ENCODE measurements around the gene ATP8B3.

The ATP8B3 gene

GRCh38 chr19:1832046-1832663 lies 20.1 kb upstream of the ATP8B3 start:
- no peak for TF ChIP-seq CTCF (IDR thresholded peaks at IDR 0.05; ENCODE audit: control insufficient read depth, extremely low read depth, insufficient read depth)

GRCh38 chr19:1830978-1831377 lies 18.9 kb upstream of the ATP8B3 start:
- H3K4me3 ChIP-seq (ENCODE audit: low read depth, low read length): no peak overlapping the region
- TF ChIP-seq CTCF (IDR thresholded peaks at IDR 0.05; ENCODE audit: control insufficient read depth, extremely low read depth, insufficient read depth): no peak
- no peak for DNase-seq (ENCODE audit: low read depth)

More at GRCh38 chr19:1832046-1832663, 20.1 kb upstream of the ATP8B3 start:
- no peak for DNase-seq (ENCODE audit: low read depth)
- no peak overlapping the region for H3K4me3 ChIP-seq (ENCODE audit: low read depth, low read length)

GRCh38 chr19:1830568-1830967 lies 18.5 kb upstream of the ATP8B3 start:
- DNase-seq (ENCODE audit: low read depth): no peak
- no peak for TF ChIP-seq CTCF (IDR thresholded peaks at IDR 0.05; ENCODE audit: control insufficient read depth, extremely low read depth, insufficient read depth)
- H3K4me3 ChIP-seq (ENCODE audit: low read depth, low read length): no peak overlapping the region

GRCh38 chr19:1829958-1830357 lies 17.9 kb upstream of the ATP8B3 start:
- H3K4me3 ChIP-seq (ENCODE audit: low read depth, low read length): no peak overlapping the region
- TF ChIP-seq CTCF (IDR thresholded peaks at IDR 0.05; ENCODE audit: control insufficient read depth, extremely low read depth, insufficient read depth): no peak
- DNase-seq (ENCODE audit: low read depth): peak; percentile 80

GRCh38 chr19:1828279-1829238 lies 16.5 kb upstream of the ATP8B3 start:
- no peak for TF ChIP-seq CTCF (IDR thresholded peaks at IDR 0.05; ENCODE audit: control insufficient read depth, extremely low read depth, insufficient read depth)
- no peak for DNase-seq (ENCODE audit: low read depth)
- no peak overlapping the region for H3K4me3 ChIP-seq (ENCODE audit: low read depth, low read length)

GRCh38 chr19:1827566-1828278 lies 15.6 kb upstream of the ATP8B3 start:
- DNase-seq (ENCODE audit: low read depth): no peak
- H3K4me3 ChIP-seq (ENCODE audit: low read depth, low read length): no peak overlapping the region
- no peak for TF ChIP-seq CTCF (IDR thresholded peaks at IDR 0.05; ENCODE audit: control insufficient read depth, extremely low read depth, insufficient read depth)
